GM12891 (cell line): ENCODE results near the gene ADGRB2.

ENCODE experiments used
- POLR2A ChIP-seq: IDR thresholded peaks from 2 replicates; pipeline ENCODE4 v1.6.1; 2011; ENCODE audit warnings: low read depth, low read length, control low read depth
- TAF1 ChIP-seq: IDR thresholded peaks from 2 replicates; pipeline ENCODE4 v1.6.1; 2011; ENCODE audit warnings: low read depth, low read length, control low read depth

DNA sequence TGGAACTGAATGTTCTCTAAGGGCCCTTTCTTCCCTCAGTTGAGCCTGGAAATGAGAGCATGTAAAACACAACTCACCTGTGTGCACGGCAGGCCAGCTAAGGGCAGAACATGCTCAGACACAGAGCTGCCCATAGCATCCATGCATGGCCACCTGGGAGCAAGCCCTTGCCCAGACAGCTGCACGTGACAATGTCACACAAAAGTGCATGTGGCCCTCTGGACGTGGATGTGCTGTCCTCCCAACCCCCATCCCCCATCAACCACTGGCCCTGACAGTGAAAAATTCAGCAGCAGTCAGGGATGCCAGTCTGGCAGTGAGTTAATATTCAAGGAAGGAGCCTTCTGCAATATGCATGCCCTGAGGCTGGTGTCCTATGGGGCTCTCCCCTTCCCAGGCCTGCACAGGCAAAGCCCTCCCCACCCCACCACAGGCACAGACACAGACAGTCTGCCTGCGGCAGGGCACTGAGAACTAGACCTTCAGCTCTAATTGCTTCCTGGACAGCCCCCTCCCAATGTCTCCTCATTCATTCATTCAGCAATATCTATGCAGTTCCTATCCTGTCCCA, 45.7 kb downstream of the ADGRB2 start:
- no peak for TF ChIP-seq POLR2A
- TF ChIP-seq TAF1 = no peak
